CD4-positive, alpha-beta T cell treated with Interferon gamma for 1 hour (primary cell): Measurements from ENCODE around the gene ZCCHC7.
"Not testable (repeated sequence)": the region's sequence is repeated elsewhere in the genome, so short reads cannot be mapped to it uniquely, and the experiment has no call there.

Experiments used
- DNase-seq: peaks from one replicate; pipeline ENCODE4 v3.0.0-alpha.2; 2020

The ZCCHC7 gene

DNA sequence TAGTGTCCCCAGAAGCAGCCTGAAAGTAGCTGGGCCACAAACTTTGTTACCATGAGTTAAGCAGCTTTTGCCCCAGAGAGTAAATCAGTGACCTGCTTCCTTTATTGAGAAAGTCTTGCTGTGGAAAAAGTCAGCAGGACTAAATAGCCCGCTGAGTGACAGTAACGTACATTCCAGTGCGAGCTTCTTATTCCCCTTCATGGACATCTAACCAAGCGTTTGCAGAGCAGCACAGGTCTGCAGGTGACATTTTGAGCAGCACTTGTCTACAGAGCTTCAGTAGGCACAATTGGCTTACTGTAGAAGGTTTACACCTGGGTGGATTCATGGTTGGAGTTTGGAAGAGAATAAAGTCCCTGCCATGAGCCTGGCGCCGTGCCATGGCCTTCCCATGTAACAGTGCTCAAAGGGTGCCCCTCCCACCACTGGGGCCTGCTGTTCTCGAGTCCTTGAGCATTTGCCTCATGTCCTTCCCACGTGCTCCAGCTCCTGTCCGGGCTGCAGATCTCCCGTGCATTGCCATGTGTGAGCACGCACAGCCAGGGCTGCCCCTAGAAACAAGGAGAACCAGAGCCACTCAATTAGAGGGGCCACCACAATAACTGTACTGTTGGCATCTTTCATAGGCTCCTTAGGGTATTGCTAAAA lies 260.8 kb downstream of the ZCCHC7 start:
- no peak for DNase-seq

DNA sequence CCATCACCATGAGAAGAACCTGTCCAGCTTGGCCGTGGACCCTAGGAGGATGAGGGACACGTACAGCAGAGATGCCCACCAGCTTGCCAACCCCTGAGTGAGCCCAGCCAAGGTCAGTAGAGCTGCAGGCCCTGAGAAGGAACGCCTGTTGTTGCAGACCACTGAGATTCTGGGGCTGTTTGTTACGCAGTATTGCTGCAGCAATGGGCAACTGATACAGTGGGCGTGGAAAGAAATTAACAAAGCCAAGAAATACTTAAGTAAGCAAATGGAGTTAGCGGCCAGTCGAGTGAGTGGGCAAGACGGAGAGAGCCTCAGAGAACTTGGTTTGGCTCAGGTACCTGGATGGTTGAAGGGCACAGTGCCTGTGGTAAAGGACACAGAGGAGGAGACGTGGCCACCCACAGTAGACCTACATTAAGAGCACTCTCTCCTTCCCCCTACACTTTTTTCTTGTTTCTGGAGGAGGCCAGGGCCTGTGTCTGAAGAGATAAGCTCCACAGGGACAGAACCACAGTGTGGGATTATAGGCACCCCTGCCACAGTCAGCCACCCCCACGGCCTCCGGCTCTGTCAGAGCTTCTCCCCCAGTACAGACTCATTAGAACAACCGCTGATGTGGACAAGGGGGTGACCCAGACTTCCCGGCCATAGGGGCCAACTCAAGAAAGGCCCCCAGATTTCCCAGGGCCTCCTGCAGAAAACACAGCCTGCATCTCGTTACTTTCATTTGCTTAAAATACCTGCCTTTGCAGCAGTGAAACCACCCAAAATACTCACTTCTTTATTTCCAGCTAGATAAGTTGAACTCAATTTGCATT lies 262.0 kb downstream of the ZCCHC7 start:
- no peak for DNase-seq

DNA sequence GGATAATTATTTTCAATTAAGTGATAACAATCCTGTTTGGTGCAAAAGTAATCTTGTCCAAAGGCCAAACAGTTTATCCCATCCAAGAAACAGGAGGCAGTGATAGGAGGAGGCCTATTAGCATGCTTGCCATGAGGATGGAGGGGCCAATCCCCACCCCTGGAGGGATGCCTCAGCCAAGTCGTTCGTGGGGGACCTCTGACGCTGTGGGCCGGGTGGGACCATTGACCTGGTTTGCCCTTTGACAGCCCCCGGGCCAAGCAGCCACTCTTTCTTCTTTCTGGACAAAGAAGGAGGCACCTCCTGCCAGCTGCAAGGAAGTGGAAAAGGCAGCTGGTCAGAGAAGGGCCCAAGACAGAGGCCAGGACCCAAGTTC lies 262.6 kb downstream of the ZCCHC7 start:
- DNase-seq = no peak

DNA sequence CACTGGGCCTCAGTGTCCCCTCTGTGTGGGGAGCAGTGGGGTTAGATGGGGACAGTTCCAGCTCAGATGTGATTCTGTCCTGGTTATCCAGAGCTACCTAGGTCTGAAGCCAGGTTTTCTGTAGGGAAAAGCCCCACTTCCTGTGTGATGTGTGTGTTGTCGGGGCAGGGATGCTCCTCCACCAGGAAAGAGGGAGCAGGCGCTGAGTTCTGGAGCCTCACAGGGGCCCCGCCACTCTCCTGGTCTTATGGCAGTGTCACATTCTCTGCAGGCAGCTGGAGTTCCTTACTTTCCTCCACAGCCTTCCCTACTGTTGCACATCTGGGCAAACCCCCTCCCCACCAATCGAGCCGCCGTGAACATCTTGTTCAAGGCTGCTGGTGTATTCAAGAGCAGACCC lies 263.0 kb downstream of the ZCCHC7 start:
- DNase-seq = no peak

DNA sequence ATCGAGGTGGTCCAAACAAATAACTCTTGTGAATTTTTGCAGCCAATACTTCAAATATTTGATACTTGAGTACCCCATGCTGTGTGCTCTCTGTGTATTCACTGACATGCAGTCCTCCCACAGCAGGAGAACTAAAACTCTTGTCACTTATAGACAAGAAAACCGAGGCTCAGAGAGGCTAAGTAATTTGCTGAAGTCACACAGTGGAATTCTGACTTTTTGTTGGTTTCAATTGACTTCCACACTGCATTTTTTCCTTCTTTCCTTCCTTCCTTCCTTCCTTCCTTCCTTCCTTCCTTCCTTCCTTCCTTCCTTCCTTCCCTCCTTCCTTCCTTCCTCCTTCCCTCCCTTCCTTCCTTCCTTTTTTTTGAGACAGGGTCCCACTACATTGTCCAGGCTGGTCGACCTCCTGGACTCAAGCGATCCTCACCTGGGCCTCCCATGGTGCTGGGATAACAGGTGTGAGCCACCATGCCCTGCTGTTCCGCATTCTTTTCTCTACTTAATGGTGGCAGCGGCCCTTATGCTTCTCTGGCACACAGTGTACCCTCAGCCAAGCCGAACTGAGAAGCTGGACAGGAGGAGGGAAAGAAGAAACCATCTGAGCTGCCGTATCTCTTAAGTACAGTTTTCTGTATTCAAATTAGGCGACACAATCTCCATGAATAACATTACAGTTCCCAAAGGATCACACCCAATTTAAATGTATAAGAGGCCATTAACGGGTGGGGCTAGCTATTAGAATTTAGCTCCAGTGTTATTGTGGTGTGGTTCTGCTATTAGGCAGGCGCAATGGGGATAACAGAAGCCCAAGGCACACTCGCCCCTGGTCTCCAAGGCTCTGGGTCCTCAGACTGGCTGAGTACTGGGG lies 263.7 kb downstream of the ZCCHC7 start:
- DNase-seq = no peak

DNA sequence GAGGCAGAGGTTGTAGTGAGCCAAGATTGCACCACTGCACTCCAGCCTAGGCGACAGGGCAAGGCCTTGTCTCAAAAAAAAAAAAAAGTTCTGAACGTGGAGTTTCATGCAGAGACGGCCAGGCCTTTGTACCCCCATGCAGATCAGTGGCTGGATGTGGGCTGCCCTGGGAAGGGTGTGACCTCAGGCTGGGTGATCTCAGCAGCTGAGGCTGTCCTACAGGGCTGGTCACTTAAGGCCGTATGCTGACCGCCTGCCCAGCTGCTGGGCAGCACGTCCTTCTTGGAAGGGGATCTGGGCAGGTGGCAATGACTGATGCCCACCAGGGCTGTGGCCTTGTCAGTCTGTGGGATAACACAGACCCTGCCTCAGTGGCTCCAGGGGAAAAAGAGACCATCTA lies 264.9 kb downstream of the ZCCHC7 start:
- DNase-seq = no peak

DNA sequence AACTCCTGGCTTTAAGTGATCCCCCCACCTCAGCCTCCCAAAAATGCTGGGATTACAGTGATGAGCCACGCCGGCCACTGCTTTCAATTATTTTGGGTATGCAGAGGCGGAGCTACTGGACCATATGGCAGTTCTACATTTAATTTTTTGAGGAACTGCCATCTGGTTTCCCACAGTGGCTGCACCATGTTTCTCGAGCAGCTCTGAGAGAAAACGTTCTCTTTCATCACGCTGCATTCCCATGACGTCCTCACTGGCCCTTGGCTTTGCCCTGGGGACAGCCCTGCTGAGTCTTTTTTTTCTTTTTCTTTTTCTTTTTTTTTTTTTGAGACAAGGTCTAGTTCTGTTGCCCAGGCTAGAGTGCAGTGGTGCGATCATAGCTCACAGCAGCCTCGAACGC lies 266.6 kb downstream of the ZCCHC7 start:
- peak; percentile 44 for DNase-seq

DNA sequence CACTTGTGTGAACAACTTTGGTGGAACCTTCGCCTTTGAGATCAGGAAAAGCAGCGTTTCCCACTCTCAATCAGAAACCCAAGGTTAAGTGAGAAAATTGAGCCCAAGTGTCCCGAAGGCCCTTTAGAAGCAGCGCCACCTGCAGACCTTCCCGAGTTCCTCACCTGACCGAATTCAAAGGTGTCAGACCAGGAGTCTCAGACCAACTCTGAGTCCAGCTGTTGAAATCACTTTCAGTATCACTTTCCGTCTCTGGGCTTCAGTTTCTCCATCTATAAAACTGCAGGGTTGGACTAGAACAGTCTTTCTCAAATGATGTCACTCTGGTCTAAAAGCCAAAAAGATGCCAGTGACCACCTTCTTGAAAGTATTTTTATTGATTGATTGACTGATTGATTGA lies 270.4 kb downstream of the ZCCHC7 start:
- peak; percentile 46 for DNase-seq

DNA sequence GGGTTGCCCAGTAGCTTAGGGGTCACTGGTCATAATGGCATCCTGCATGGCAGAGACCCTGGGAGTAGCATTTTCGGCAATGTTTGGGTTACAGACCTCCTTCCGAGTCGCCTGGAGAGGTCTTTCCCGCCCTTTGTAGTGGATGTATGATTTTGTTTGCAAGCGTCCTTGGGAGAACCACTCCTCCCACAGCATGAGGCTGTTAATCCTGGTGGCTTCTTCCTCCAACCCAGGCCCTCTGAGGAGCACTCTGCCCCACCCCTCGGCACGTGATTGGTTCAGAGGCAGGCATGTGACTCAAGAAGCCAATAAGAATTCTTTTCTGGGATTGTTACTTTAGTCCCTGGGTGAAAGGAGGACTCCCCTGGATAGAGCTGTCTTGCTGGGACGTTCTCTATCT lies 271.9 kb downstream of the ZCCHC7 start:
- no peak for DNase-seq

DNA sequence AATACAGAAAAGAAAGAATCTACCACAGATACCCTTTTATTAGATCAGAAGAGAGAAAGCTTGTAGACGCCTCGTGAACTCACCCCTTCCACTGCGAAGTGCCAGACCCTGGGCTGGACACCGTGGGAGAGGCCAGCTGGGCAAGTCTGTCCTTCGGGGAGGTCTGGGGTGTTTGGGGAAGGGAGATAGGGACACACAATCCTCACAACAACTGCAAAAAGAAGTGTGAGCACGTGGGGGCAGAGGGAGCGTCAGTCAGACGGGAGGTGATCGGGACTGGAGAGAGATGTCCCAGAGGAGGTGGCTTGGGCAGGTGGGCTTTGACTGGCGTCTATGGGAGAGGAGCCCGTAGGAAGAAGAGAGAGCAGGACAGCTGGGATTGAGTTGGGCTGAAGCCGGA lies 274.9 kb downstream of the ZCCHC7 start:
- DNase-seq = no peak

DNA sequence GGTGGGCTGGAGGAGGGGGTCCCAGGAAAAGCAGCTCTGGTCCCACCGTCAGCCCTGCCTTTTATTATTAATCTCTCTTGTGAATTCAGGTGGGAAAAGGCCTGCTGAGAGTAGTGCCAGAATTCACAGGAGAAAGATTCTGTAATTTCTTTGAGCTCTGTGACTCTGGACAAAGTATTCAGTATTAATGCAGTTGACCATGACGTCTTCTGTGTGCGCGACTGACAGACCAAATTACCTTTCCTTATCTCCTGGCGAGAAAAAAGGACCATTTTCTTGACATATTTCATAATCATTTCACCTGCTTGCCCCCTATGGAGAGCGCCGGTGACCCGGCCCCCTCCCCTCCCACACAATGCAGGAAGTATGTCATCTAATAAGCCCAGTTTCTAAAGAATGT lies 275.3 kb downstream of the ZCCHC7 start:
- DNase-seq = no peak

DNA sequence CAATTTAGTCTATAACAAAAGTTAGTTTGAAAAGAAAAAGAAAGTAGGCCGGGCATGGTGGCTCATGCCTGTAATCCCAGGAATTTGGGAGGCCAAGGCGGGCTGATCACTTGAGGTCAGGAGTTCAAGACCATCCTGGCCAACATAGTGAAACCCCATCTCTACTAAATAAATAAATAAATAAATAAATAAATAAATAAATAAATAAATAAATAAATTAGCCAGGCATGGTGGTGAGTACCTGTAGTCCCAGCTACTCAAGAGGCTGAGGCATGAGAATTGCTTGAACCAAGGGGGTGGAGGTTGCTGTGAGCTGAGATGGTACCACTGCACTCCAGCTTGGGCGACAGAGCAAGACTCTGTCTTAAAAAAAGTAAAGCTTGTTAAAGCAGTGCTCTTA lies 277.6 kb downstream of the ZCCHC7 start:
- not testable (repeated sequence) for DNase-seq

DNA sequence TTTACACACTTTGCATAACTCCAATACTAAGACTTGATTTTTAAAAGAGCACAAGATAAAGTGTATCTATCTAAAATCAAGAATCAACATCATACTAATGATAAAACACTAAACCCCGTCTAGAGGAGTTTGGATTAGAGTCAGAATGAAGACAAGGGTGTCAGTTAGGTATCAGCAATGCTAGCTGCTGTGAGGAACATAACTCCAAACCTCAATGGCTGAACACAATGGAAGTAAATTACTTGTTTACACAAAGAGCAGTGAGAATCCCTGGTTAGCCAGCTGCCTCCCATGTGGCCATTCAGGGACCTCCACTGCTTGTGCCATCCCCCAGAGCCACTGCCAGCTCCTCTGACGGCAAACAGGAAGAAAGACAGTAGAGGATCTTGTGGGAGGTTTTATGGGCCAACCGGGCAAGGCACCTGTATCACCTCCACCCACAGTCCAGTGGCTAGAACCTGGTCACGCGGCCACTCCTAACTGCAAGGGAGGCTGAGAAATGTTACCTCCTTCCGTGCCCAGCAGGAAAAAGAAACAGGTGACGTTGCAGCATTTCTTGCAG lies 278.2 kb downstream of the ZCCHC7 start:
- no peak for DNase-seq

DNA sequence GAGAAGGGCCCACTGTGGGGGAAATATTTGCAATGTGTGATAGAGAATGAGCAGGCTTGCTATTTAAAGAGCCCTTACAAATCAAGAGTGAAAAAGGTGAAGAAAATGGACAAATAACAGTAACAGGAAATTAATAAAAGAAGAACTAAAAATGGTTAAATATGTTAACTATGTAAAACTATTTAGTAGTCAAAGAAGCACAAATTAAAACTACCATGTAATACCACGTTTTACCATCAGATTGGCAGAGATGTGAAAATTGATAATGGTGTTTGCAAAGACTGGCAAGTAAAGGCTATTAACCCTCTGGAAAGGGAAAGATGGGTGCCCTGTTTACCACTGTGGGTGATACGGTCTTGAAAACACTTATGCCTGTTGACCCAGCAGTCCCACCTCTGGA lies 279.0 kb downstream of the ZCCHC7 start:
- no peak for DNase-seq

DNA sequence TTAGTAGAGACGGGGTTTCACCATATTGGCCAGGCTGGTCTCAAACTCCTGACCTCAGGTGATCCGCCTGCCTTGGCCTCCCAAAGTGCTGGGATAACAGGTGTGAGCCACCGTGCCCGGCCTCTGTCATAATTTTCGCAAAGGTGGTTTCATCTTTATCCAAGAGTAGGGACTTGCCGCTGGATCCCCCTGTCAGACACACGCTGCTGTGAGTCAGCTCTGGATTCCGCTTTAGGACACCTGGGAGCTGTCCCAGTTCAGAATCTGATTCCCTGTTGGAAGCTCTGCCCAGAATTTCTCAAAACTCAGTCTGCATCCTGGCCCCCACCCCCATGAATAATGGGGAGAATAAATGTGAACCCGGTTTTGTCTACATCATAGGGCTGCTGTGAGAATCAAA lies 284.2 kb downstream of the ZCCHC7 start:
- DNase-seq = no peak

DNA sequence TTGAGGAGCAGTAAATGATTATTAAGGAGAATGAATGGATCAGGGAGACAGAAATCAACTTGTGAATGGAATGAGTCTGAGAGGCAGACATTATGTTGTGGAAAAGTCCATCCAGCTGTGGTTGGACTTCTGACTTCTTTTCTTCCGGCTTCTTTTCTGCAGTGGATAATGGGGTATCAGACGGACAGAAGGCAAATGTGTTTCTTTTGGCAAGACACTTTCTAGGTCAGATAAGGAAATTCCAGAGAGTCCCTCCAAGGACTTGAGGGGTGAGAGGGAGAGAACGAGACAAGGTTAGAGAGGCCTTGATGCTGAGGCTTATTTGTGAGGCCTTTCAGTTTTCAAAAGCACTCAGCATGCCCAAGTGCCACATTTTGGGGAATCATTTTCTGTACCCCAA lies 285.0 kb downstream of the ZCCHC7 start:
- DNase-seq = no peak

DNA sequence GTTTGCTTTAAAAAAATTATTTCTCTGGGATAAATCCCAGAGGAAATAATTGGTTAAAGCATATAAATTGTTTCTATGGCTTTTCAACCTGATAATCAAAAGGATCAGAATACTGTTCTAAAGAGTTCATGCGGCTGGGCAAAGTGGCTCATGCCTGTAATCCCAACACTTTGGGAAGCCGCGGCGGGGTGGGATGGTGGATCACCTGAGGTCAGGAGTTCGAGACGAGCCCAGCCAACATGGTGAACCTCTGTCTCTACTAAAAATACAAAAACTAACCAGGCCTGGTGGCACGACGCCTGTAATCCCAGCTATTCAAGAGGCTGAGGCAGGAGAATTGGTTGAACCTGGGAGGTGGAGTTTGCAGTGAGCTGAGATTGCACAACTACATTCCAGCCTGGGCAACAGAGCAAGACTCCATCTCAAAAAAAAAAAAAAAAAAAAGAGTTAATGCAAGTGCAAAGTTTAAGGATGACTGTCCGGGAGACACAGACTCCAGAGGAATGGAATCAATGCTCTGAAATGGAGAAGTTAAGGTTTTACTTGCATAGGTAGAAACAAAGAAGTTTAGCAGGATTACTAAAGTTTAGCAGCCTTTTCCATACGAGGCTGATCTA lies 285.5 kb downstream of the ZCCHC7 start:
- no peak for DNase-seq

DNA sequence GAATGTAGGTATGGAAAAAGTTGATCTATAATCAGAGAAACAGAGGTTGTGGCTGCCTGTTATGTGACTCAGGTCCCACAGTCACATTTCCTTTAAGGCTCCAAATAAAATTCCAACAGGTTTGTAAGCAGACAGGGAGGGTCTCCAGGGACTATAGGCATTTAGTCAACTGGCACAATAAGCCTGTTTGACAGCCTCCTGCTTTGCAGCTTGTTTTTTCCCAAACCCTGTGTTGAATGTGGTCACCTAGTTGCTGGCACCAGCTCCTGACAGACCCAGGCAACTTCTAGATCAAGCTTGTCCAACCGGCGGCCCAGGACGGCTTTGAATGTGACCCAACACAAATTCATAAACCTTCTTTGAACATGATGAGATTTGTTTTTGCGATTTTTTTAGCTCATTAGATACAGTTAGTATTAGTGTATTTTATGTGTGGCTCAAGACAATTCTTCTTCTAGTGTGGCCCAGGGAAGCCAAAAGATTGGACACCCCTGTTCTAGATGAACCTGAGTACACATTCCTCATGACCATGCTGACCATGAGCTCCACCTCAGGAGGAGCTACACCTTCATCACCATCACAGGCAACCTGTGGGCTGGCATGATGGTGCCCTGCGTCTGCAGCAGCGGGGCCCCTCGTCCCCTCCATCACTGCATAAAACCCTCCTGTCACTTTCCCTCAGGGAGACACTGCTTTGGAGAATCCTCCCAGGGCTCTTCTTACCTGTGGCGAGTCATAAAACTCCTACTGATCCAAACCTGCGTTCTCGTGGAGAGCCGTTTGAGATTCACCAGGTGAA lies 286.4 kb downstream of the ZCCHC7 start:
- DNase-seq = no peak

DNA sequence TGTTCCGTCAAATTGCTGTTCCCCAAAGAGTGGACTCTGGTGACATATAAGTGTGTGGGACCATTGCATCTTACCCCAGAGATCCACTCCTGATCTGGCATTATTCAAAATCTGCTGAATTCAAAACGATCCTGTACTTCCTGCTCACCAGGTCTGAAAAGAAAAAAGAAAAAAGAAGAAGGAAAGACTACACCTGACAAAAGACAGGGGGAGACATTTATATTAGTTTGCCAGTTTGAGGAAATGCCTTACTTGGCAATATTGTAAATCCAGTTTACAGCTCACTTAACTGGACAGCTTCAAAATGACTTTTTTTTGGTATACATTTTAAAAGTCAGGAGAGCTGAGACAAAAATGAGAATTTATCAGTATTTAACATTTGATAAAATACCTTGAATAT lies 287.1 kb downstream of the ZCCHC7 start:
- DNase-seq = no peak
